Central memory CD8-positive, alpha-beta T cell (primary cell): Measurements from ENCODE around the gene DEPP1.
A peak's percentile ranks its signal among the peaks of the same experiment; 100 is the strongest.

Experiments
- ATAC-seq: fragments of 150-1000 bp; cut with Tn5 transposase; replicated peaks from 2 replicates; pipeline ENCODE4 v1.10.0; 2022; ENCODE audit warnings: mild to moderate bottlenecking, moderate FRiP score, moderate number of reproducible peaks; ENCODE audit not compliant: poor library complexity, severe bottlenecking; ENCODE audit errors: extremely low read depth
- DNase-seq, 2 donors: peaks; one replicate each; pipeline ENCODE4 v3.0.0; 2021; ENCODE audit warnings: low spot score in 2 of 2
- H3K27ac Mint-ChIP-seq: one replicate; pipeline ENCODE4 v1.8.0; 2022; ENCODE audit warnings: low read depth, mild to moderate bottlenecking, moderate library complexity, mixed read lengths
- H3K27me3 Mint-ChIP-seq: one replicate; pipeline ENCODE4 v1.8.0; 2022; ENCODE audit warnings: mixed read lengths
- H3K36me3 Mint-ChIP-seq: one replicate; pipeline ENCODE4 v1.8.0; 2022; ENCODE audit warnings: mild to moderate bottlenecking, moderate library complexity, mixed read lengths; ENCODE audit not compliant: insufficient read depth
- H3K4me1 Mint-ChIP-seq: one replicate; pipeline ENCODE4 v1.8.0; 2022; ENCODE audit warnings: mixed read lengths
- H3K4me3 Mint-ChIP-seq: one replicate; pipeline ENCODE4 v1.8.0; 2022; ENCODE audit warnings: mild to moderate bottlenecking, moderate library complexity, mixed read lengths
- H3K9me3 Mint-ChIP-seq: one replicate; pipeline ENCODE4 v1.8.0; 2022; ENCODE audit warnings: mixed read lengths

DEPP1 gene

DNA sequence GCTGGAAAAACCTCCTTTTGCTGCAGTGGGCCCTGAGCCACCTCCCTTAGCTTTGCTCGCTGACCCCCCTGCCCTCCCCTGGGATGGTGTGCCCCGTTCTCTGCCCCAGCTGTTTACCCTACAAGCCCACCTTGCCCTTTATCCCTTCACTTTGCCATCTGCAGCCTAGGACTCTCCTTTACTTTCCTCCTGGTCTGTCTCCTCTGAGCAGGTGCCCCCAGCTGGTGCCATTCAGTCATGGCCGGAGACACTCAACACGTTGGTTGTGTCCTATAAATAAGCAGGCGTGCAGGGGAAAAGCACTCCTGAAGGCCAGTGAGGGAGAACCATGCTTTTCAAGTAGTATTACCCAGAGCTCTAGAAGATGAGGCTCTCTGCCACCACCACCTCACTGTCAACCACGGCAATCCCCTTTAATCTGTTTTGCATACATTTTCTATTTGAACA, 12.9 kb downstream of the DEPP1 start:
- no peaks in the 10 kb centered on the region for H3K9me3 Mint-ChIP-seq
- no peak overlapping the region for H3K27ac Mint-ChIP-seq
- ATAC-seq (no peak), DNase-seq (no peak)
- H3K36me3 Mint-ChIP-seq: peaks cover 3% of the 10 kb centered on the region
- H3K4me1 Mint-ChIP-seq: peaks cover 31% of the 10 kb centered on the region
- H3K27me3 Mint-ChIP-seq: no peaks in the 10 kb centered on the region
- no peak overlapping the region for H3K4me3 Mint-ChIP-seq

DNA sequence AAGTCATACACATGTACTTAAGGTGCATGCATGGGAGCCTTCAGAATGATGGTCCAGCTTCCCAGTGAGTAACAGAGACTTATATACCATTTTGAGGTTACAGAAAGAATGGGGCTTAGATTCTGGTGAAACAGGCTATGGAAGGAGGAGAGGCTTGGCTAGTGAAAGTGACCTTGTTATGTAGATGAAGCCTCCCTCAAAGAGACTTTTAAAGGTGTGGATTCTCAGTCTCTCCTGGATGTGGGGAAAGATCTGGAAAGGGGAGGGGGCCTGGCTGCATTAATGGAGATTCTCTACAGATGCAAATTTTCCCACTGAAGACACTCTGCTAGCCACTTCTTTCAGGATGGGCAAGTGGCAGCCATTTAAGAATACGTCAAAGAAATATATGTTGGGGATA, 13.5 kb downstream of the DEPP1 start:
- H3K36me3 Mint-ChIP-seq: peaks cover 3% of the 10 kb centered on the region
- H3K4me3 Mint-ChIP-seq: no peak overlapping the region
- no peak for DNase-seq
- no peak overlapping the region for H3K27ac Mint-ChIP-seq
- no peaks in the 10 kb centered on the region for H3K27me3 Mint-ChIP-seq
- H3K9me3 Mint-ChIP-seq: no peaks in the 10 kb centered on the region
- ATAC-seq: no peak
- H3K4me1 Mint-ChIP-seq: peaks cover 36% of the 10 kb centered on the region

- DNase-seq: no peak
- H3K27me3 Mint-ChIP-seq: no peaks in the 10 kb centered on the region
- ATAC-seq: no peak
- peaks cover 3% of the 10 kb centered on the region for H3K36me3 Mint-ChIP-seq
- H3K4me3 Mint-ChIP-seq: no peak overlapping the region
- H3K9me3 Mint-ChIP-seq: no peaks in the 10 kb centered on the region
- H3K27ac Mint-ChIP-seq: no peak overlapping the region
- peaks cover 31% of the 10 kb centered on the region for H3K4me1 Mint-ChIP-seq
Measured at GRCh38 chr10:44963772-44964633, 14.6 kb downstream of the DEPP1 start.

DNA sequence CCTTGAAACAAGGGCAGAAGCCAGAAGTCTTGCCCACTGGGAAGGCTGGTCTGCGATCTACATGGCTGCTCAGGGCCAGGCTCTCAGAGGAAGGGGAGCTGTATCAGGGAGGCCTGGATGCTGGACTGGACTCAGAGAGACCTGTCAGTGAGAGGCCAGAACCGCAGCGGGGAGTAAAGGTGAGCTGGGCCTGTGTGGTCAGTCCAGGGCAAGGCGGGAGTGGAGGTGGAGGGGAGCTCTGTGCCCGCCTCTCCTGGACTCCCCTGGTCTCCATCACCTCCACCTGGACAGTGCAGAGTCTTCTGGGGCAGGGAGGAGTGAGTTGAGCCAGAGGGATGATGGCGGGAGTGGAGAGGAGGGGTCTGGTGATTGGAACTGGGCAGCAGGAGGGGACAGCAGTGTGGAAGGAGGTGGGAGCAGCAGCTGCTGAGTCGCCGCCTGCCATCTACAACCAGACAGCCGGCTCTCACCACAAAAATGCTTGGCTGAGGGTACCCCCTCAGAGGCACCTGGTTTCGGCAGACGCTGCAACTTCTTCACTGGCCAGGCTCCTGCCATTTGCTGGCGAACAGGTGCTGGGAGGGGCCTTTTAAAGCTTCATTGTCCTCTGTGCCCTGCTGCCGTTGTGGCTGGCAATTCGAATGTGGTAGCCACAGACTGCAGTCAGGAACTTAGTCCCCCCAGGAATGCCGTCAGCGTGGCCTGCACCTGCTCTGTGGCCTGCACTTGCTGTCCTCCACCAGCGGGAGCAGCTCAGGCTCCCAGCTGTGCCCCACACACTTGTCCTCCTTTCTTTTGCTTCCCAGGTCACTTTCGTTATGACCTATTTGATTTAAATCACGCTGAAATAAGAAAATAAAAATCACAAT, 15.5 kb downstream of the DEPP1 start:
- H3K27me3 Mint-ChIP-seq: no peaks in the 10 kb centered on the region
- H3K4me1 Mint-ChIP-seq: peaks cover 32% of the 10 kb centered on the region
- no peak overlapping the region for H3K4me3 Mint-ChIP-seq
- ATAC-seq (no peak), DNase-seq (no peak)
- H3K36me3 Mint-ChIP-seq: no peaks in the 10 kb centered on the region
- H3K27ac Mint-ChIP-seq: no peak overlapping the region
- no peaks in the 10 kb centered on the region for H3K9me3 Mint-ChIP-seq

- no peaks in the 10 kb centered on the region for H3K36me3 Mint-ChIP-seq
- ATAC-seq (no peak), DNase-seq (no peak)
- no peak overlapping the region for H3K27ac Mint-ChIP-seq
- no peaks in the 10 kb centered on the region for H3K9me3 Mint-ChIP-seq
- H3K4me1 Mint-ChIP-seq: peaks cover 32% of the 10 kb centered on the region
- no peak overlapping the region for H3K4me3 Mint-ChIP-seq
- no peaks in the 10 kb centered on the region for H3K27me3 Mint-ChIP-seq
Measured at GRCh38 chr10:44961931-44962750, 16.5 kb downstream of the DEPP1 start.

DNA sequence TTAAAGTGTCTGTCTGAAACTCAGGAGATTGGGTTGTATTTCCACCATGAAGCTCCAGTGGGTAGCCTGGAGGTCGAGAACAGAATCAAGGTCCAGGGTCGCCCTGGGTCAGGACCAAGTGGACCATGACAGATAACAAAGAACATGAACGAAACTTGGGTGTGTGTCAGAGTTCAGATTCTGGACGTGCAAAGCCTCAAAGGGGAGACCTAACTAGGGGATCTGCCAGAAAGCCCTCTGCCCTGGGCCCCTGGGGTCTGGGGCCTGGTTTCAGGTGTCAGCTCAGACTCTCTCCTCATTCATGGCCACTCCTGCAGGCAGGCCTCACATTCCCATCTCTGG, 17.4 kb downstream of the DEPP1 start:
- Mint-ChIP-seq H3K4me3 (no peak overlapping the region), H3K9me3 (no peaks in the 10 kb centered on the region), H3K36me3 (peaks cover 2% of the 10 kb centered on the region), H3K4me1 (peaks cover 32% of the 10 kb centered on the region), H3K27me3 (no peaks in the 10 kb centered on the region), H3K27ac (no peak overlapping the region)
- ATAC-seq (no peak), DNase-seq (no peak)

DNA sequence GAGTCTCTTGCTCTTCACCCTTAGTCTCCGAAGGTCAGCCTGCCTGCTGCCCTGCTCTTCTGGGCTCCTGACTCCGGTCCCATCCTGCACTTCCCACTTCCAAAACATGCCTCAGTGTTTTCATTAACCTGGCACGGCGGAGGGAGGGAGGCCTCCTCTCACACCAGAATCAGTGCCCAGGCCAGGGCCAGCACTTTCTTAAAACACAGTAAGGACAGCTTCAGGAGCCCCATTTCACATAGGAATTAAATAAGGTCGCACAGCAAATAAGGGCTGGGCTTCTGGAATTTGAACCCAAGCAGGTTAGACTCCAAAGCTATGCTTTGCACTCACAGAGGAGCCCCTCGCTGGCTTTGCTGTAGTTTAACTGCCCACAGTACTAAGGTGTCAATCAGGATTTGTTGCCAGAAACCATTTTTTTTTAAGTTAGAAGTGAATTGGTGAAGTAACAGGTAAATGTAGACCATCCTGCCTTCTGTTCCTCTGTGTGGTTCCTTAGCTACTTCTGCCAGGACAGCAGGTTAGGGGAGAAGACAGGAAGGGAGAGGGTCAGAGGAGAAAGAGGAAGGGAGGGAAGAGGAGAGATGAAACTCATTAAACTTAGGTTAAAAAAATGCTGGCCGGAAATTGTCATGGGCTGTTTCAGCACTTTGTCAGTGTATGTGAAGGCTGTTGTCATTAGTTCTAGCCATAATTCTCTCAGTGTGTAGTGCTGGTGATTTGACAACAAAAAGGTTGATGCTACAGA, 18.0 kb downstream of the DEPP1 start:
- Mint-ChIP-seq H3K27me3 (no peaks in the 10 kb centered on the region), H3K4me3 (peak overlapping the region; percentile 82), H3K27ac (peak overlapping the region; percentile 44), H3K9me3 (no peaks in the 10 kb centered on the region), H3K4me1 (peaks cover 31% of the 10 kb centered on the region), H3K36me3 (peaks cover 2% of the 10 kb centered on the region)
- ATAC-seq: no peak
- DNase-seq: no peak

GRCh38 chr10:44960088-44960460, 18.5 kb downstream of the DEPP1 start:
- peaks cover 2% of the 10 kb centered on the region for H3K36me3 Mint-ChIP-seq
- no peak for DNase-seq
- no peaks in the 10 kb centered on the region for H3K9me3 Mint-ChIP-seq
- H3K27ac Mint-ChIP-seq: peak overlapping the region; percentile 44
- no peaks in the 10 kb centered on the region for H3K27me3 Mint-ChIP-seq
- H3K4me1 Mint-ChIP-seq: peaks cover 30% of the 10 kb centered on the region
- ATAC-seq: no peak
- peak overlapping the region; percentile 82 for H3K4me3 Mint-ChIP-seq

- DNase-seq: peak; percentile 77 to 85
- Mint-ChIP-seq H3K9me3 (no peaks in the 10 kb centered on the region), H3K4me1 (peaks cover 36% of the 10 kb centered on the region), H3K27ac (peak within 1 kb of the TSS; percentile 44), H3K36me3 (peaks cover 2% of the 10 kb centered on the region), H3K4me3 (peak within 1 kb of the TSS; percentile 82), H3K27me3 (no peaks in the 10 kb centered on the region)
- peak; percentile 99 for ATAC-seq
Measured at GRCh38 chr10:44959247-44960087, 19.1 kb downstream of the DEPP1 start, which contains the start of gene RASSF4. TSS of gene RASSF4 (plus strand) at chr10:44959802. CDS start at chr10:44970203, 10,401 bp downstream.

DNA sequence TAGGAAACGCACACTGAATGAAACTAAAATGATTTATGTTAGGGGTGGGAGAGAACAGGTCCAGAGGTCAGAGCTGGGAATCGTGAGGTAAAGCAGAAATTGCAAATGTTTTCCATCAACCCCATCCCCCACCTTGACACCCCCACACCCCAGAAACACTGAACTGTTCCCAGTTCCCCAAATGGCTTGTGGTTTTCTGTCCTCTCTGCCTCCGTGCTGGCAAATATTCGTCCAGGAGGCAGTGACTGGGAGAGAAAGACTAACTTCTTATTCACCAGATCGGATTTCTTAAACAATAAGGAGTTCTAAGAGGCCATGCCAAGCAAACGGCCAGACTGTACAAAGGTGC, 19.7 kb downstream of the DEPP1 start:
- Mint-ChIP-seq H3K4me1 (peaks cover 36% of the 10 kb centered on the region), H3K4me3 (peak overlapping the region; percentile 82), H3K27ac (no peak overlapping the region), H3K9me3 (no peaks in the 10 kb centered on the region), H3K36me3 (peaks cover 2% of the 10 kb centered on the region), H3K27me3 (no peaks in the 10 kb centered on the region)
- DNase-seq (no peak), ATAC-seq (no peak)

GRCh38 chr10:44958196-44958897, 20.3 kb downstream of the DEPP1 start:
- Mint-ChIP-seq H3K4me3 (peak overlapping the region; percentile 82), H3K9me3 (no peaks in the 10 kb centered on the region), H3K27me3 (no peaks in the 10 kb centered on the region), H3K36me3 (peaks cover 2% of the 10 kb centered on the region), H3K4me1 (peaks cover 36% of the 10 kb centered on the region), H3K27ac (no peak overlapping the region)
- no peak for ATAC-seq
- no peak for DNase-seq
